ENCODE data around the gene DYNLT2B.
A peak's percentile ranks its signal among the peaks of the same experiment; 100 is the strongest.
"Not testable (repeated sequence)": the region's sequence is repeated elsewhere in the genome, so short reads cannot be mapped to it uniquely, and the experiment has no call there.

The DYNLT2B gene

DNA sequence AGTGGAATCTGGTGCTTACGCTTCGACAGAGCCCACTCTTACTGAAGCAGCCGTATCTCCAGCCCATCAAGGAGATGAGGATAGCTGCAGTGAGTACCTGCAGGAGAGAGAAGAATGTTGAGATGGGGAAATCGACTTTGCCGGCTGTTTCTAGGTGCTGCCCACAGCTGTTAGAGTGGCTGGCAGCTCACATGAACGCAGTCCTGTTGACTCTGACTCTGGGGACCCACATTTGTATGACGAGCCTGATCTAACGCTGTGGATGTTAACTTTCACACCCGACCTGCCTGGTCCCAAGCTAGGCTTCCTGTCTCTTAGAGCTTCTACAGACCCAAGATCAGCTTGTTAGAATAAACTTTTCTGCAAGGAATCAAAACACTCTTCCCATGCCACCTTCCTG lies 8.9 kb upstream of the DYNLT2B start:
- no peak for DNase-seq (ENCODE audit: low read depth in 2 of 2, low spot score in 1 of 2)

DNA sequence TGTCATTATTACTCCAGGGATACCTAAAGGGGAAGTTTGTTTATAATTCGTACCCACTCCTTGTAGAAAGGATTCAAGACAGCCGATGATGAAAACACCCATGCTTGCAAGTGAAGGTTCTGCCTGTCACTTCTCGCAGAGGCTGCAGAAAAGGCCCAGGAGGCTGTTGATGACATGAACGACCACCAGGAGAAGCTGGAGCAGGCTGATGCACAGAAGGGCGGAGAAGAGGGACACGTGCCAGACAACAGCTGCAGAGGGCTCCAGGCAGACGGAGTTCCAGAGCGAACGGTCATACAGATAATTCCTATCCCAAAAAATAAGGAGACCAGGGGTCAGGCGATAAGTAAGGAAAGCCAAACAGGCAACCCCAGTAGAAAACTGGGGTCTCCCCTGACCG lies 5.7 kb upstream of the DYNLT2B start:
- DNase-seq (ENCODE audit: low read depth in 2 of 2, low spot score in 1 of 2) = no peak

DNA sequence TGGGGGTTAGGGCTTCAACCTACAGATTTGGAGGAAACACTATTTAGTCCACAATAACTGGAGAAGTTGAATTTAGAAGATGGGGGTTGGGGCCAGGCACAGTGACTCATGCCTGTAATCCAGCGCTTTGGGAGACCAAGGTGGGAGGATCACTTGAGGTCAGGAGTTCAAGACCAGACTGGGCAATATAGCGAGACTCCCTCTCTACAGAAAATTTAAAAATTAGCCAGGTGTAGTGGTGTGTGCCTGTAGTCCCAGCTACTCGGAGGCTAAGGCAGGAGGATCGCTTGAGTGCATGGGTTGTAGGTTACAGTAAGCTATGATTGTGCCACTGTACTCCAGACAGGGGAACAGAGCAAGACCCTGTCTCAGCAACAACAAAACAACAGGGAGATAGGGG lies 5.0 kb upstream of the DYNLT2B start:
- no peak for DNase-seq (ENCODE audit: low read depth in 2 of 2, low spot score in 1 of 2)

DNA sequence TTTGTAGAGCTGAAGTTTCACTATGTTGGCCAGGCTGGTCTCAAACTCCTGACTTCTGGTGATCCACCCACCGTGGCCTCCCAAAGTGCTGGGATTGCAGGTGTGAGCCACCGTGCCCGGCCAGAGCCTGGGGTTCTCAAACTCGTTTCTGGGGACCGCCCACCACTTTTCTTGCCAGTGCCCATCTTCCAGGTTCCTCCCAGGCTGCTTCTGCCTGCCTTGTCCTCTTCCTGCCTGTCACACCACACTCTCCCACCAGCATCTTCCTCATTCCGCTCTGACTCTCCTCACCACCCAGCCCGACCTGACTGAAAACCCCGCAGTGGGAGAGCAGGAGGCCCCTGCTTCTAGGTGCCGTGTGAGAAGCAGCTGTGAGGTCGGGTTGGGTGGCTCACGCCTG lies 3.1 kb upstream of the DYNLT2B start:
- DNase-seq (ENCODE audit: low read depth in 2 of 2, low spot score in 1 of 2) = no peak

DNA sequence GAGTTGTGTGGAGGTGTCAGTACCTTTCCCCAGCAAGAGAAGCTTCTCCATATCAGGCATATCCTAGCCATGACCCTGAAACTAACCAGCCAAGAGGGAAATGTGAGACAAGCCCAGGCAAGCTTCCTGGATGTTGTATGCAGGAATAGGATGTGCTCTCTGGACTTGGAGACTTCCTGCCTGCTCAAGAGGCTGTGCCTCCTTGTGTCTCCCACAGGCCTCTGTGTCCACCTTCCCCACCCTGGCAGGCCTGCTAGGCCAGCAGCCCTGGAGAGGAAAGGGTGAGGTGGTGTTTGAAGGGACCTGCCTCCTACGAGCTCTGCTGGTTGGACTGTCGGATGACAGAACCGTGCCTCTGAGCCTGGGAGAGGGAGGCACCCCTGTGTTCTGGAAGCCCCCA lies 2.1 kb upstream of the DYNLT2B start:
- no peak for DNase-seq (ENCODE audit: low read depth in 2 of 2, low spot score in 1 of 2)

DNA sequence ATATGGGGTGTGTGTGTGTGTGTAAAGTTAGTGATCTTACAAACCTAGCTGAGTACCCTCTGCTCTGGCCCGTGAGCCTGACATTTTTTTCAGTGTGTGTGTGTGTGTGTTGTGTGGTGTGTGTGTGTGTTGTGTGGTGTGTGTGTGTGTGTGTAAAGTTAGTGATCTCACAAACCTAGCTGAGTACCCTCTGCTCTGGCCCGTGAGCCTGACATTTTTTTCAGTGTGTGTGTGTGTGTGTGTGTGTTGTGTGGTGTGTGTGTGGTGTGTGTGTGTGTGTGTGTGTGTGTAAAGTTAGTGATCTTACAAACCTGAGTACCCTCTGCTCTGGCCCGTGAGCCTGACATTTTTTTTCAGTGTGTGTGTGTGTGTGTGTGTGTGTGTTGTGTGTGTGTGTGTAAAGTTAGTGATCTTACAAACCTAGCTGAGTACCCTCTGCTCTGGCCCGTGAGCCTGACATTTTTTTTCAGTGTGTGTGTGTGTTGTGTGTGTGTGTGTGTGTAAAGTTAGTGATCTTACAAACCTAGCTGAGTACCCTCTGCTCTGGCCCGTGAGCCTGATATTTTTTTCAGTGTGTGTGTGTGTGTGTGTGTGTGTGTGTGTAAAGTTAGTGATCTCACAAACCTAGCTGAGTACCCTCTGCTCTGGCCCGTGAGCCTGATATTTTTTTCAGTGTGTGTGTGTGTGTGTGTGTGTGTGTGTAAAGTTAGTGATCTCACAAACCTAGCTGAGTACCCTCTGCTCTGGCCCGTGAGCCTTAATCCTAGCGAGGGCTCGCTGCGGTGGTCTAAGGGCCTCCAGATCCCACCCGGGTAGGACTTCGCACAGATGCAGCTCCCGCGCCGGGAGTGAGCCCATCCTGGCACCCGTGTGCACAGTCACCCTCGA lies 997 bp downstream of the DYNLT2B start:
- not testable (repeated sequence) for DNase-seq (ENCODE audit: low read depth in 2 of 2, low spot score in 1 of 2)

DNA sequence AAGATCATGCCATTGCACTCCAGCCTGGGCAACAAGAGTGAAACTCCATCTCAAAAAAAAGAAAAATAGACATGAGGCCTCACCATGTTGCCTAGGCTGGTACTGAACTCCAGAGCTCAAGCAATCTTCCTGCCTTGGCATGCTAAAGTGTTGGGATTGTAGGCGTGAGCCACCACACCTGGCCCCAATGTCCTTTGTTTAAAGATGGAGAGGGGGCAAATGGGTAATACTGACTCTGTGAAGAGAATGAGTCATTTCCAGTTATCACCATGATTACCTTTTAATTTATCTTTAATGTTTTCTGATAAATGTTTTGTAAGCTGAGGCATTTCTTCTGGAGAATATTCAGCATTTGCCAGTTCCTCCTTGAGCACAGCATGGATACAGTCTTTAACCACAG lies 2.2 kb downstream of the DYNLT2B start:
- no peak for DNase-seq (ENCODE audit: low read depth in 2 of 2, low spot score in 1 of 2)

DNA sequence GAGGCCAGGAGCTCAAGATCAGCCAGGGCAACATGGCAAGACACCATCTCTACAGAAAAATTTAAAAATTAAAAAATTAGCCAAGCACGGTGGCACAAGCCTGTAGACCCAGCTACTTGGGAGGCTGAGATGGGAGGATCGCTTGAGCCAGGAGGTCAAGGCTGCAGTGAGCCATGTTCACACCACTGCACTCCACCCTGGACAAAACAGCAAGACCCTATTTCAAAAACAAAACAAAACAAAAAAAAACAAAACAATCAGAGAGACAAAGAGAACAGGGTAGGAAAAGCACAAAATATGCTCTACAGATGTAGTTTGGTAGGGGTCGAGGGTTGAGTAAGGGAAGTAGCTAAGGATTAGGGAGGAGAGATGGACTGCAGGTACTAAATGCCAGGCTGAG lies 3.4 kb downstream of the DYNLT2B start:
- no peak for DNase-seq (ENCODE audit: low read depth in 2 of 2, low spot score in 1 of 2)

DNA sequence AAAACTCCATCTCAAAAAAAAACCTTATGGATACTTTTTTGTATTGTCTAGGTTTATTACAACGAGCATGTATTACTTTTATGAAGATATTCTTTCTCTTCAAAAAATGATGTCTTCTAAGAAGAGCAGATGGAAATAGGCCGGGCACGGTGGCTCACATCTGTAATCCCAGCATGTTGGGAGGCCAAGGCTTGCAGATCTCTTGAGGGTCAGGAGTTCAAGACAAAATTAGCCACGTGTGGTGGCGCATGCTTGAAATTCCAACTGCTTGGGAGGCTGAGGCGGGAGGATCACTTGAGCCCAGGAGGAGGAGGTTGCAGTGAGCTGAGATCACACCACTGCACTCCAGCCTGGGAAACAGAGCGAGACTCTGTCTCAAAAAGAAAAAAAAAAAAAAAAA lies 4.0 kb downstream of the DYNLT2B start:
- DNase-seq (ENCODE audit: low read depth in 2 of 2, low spot score in 1 of 2) = not testable (repeated sequence)

DNA sequence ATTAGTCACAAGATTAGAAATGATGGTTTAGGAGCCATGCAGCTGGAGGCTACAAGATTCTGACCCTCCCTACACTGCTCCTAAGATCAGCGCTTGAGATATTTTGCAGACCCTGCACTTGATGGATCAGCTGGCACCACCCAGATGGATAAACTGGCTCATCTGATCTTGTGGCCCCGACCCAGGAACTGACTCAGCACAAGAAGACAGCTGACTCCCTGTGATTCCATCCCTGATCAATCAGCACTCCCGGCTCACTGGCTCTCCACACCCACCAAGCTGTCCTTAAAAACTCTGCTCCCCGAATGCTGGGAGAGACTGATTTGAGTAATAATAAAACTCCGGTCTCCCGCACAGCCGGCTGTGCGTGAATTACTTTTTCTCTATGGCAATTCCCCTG lies 15.1 kb downstream of the DYNLT2B start:
- DNase-seq (ENCODE audit: low read depth in 2 of 2, low spot score in 1 of 2) = not testable (repeated sequence)

DNA sequence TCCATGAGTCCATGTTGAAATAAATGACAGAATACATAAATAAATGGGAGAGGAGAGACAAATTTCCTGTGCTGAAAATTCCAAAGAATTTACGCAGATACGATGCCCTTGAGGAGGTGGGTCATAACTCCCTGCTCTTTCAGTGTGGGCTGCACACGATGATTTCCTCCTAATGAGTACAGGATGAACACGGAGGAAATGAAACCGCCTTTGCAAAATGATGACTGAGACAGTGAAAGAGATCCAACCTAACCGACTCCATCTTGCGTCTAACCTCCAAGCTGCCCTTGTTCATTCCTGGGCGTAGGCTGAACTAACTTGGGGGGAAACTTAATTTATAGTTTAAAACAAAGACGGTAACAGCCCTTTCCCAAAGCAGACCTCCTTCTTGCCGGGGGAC lies 15.5 kb downstream of the DYNLT2B start:
- DNase-seq (ENCODE audit: low read depth in 2 of 2, low spot score in 1 of 2) = not testable (repeated sequence)

DNA sequence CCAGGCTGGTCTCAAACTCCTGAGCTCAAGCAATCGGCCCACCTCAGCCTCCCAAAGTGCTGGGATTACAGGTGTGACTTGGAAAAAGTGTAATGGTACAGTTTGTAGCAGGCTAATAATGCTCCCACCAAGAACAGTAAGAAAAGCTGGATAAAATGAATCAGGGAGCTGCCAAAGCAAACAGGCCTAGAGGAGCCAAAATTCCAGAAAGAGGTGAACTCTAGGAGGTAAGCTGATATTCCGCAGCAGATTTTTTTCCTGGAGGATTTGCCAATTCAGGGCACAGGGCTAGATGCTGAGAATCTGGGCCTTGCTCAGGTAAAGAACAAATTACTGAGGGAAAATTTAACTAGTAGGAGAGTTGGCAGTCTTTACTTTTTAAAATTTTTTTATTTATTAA lies 19.5 kb downstream of the DYNLT2B start:
- DNase-seq (ENCODE audit: low read depth in 2 of 2, low spot score in 1 of 2) = no peak

DNA sequence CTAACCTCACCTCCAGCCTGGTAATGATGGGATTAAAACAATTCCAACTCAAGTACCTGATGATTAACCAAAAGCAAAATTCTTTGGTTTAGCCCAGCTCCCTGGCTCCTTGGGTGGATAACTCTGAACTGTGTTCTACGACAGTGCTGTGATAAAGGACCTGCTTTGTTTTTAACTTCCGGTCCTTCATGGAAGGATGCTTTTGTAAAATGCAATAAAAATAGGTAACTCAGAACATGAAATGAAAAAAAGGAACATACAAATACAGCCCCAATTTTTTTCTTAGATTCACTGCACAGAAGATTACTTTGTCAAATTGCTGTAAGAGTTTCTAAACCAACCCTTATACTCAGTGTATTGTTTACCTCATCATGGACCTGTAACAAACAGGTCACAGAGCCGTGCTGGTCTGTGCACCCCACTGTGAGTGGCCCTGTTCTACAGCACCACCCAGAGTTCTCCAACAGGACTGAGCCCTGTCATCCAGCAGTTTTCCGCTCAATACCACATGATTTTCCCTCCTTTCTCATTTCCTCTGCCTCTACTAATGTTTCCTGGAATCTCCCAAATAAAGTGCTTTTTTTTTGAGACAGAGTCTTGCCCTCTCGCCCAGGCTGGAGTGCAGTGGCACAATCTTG lies 25.6 kb downstream of the DYNLT2B start:
- no peak for DNase-seq (ENCODE audit: low read depth in 2 of 2, low spot score in 1 of 2)

DNA sequence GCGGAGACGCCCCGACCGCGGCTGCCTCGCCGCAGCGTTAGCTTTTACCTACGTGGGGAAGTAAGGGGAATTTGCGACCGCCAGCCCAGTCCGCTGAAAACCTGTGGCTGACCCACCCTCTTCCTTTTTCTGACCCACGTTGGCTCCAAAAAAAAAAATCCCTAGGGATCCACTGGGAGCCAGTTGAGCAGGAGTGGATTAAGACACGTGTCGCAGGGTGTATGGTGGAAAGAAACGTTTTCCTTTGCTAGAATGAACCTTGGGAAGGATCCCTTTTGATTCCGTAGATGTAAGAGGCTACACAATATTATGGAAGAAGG lies 29.9 kb downstream of the DYNLT2B start:
- DNase-seq (ENCODE audit: low read depth in 2 of 2, low spot score in 1 of 2) = no peak

DNA sequence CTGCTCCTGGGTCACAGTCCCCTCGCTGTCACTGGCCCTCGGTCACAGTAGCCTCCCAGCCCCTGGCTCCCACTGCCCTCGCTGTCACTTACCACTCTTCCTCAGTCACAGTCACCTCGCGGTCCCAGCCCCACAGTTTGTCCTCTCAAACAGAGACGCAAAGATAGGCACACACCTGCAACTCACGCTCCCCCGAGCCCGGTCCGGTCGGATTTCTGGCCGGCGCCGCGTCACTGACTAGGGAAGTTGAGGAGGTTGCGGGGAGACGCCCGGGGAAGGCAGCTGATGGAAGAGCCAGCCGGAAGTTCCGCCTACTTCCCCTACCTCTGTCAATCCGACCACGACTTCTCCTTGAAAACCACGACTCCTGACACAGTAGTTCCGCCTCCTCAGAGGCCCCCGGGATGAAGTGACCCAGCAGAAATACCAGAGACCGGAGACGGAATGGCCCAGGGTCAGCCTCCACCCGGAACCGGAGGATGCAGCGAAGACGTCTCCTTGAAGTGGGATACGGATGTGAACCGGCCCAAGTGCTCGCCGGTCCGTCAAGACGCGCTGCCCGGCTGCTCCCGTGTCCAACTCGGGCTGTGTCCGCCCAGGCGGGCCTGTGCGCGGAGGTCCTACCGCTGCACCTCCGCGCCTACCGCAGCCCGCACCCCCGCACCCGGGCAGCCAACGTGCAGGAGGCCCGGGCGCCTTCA lies 30.4 kb downstream of the DYNLT2B start, which contains the start of gene PCYT1A:
PCYT1A (minus strand) TSS at position 287 of the 701 bp plus-strand sequence. CDS start 17,195 bp downstream, outside the sequence.
- peak; percentile 26 to 53 for DNase-seq (ENCODE audit: low read depth in 2 of 2, low spot score in 1 of 2)

DNA sequence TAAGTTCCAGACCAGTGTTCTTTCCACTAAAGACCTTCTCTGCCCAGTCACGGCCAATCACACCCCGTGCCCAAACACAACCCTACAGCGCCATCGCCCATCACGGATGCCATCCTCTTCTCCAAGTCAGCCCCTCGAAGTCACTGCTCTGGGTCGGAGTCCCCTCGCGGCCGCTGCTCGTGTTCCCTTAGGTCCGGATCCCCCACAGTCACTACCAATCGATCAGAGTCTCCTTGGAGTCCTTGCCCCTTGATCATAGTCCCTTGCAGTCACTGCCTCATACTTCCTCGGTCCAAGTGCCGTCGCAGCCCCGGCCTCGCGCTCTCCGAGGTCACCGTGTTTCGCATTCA lies 31.0 kb downstream of the DYNLT2B start:
- DNase-seq (ENCODE audit: low read depth in 2 of 2, low spot score in 1 of 2) = no peak

DNA sequence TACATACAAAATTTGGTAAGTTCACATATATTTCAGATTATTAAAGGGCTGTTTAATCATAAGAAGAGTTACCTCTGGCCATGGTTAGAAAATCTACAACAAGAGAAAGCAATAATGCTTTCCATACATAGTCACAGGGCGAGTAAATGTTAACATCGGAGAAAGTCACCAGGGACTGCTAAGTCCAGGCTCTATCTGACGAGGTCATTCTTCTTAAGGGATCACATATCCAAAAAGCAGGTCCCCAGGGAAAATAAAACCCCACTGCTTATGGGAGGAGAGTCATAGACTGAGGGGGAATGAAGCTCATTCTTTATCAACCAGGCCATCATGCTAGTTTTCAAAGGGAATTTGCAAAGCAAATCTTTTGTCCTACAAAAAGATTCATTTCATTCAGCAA lies 33.6 kb downstream of the DYNLT2B start:
- DNase-seq (ENCODE audit: low read depth in 2 of 2, low spot score in 1 of 2) = no peak

DNA sequence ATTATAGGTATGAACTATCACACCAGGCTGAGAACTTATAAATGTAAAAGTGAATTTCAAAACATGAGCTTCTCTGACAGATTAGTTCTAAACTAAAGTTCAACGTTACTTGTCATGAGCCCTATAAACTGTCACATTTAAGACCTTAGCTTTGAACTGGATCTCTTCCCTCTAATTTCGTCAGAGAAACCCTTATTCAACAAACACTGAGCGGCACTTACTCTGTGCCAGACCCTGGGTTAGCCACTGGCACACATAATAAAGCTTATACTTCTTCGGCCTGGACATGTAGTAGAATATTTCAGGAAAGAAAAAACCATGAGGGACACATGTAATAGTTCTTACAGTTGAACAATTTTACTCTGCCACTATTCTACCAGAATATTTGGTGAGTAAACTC lies 36.1 kb downstream of the DYNLT2B start:
- DNase-seq (ENCODE audit: low read depth in 2 of 2, low spot score in 1 of 2) = no peak

DNA sequence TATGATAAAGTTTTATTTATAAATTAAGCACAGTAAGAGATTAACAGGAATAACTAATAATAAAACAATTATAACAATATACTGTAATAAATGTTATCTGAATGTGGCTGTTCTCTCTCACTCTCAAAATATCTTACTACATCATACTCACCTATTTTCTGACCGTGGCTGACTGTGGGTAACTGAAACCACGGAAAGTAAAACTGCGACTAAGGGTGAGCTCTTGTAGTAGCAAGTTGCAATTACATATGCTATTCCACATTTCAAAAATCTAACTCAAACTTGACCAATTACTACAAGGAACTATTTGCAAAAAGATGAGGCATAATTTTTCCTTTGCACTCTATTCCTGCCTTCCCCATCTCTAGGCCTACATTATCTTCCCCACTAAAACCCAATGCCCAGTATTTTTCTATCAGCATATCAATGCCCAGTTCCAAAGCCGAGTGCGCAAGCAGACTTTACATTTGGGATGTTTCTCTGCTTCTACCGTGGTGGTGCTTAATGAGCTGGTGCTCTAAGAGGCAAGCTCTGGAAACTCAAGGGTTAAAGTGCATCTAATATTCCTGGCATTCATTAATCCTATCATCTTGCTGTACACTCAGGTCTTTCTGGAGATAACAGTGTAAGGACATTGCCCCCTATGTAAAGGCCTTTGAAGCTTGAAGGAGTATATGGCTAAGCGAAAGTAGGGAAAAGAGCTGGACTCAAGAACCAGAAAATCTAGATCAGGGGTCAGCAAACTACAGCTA lies 37.2 kb downstream of the DYNLT2B start:
- DNase-seq (ENCODE audit: low read depth in 2 of 2, low spot score in 1 of 2) = no peak

DNA sequence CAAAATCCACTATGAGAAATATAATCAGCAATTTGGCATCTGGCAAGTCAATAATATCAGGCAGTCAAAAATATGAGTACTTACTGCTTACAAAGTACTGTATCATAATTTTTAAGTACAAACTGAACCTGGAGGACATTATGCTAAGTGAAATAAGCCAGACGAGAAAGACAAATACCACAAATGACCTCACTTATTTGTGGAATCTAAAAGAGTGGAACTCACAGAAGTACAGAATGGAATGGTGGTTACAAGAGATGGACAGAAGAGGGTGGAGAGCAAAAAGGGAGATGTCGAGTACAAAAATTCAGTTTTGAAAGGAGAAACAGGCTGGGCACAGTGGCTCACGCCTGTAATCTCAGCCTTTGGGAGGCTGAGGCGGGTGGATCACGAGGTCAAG lies 42.9 kb downstream of the DYNLT2B start:
- no peak for DNase-seq (ENCODE audit: low read depth in 2 of 2, low spot score in 1 of 2)

DNA sequence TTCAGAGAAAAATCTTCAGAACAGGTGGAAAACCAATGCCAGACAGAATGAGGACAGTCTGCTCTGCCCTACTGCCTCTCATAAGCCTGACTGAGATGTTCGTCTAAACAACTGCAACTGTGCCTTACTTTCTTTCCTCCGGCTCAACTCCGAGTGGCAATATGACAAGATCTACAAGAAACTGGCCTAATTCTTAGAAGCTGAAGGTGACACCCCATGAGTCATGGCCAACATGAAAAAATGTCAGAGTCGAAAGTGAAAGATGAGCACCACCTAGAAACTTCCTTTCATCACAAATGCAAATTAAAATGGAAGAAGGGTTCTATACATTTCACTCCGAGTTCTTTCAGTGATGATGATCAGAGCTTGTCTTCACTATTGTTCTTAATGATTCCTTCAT lies 43.5 kb downstream of the DYNLT2B start:
- DNase-seq (ENCODE audit: low read depth in 2 of 2, low spot score in 1 of 2) = peak; percentile 9 to 25

DNA sequence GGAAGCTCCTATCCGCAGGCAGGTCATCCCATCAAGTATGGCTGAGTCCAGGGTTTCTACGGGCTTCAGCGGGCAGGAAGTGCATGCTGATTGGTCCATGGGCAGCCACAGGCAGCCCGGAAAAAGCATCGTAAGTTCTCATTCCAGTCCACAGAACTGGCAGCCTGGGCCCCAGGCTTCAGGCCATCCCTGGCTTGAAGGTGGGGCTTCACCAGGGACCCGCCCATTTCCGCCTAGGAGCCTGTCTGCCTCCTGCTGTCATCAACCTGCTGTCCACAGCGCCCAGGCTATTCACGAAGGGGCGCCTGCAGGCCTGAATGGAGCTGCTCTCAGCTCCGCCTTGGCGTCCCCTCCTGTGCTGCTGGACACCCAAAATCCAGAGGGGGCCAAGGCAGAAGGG lies 44.4 kb downstream of the DYNLT2B start:
- DNase-seq (ENCODE audit: low read depth in 2 of 2, low spot score in 1 of 2) = no peak
